ENCODE results near the gene PAPLN. TPM values are rescaled to one million over a fixed set of nuclear protein-coding genes. Genes with fewer than 3 reads are reported as not detected.

The PAPLN gene
- total RNA-seq, 2 donors from 2014 or later: not detected

- no peak for DNase-seq
- Mint-ChIP-seq H3K27me3 (peaks cover 68% of the 10 kb centered on the region), H3K4me1 (peaks cover 25% of the 10 kb centered on the region), H3K36me3 (ENCODE audit: low read depth) (peaks cover 4% of the 10 kb centered on the region), H3K4me3 (no peak overlapping the region), H3K27ac (no peak overlapping the region)
- ATAC-seq: no peak
- no peaks in the 10 kb centered on the region for H3K9me3 ChIP-seq (ENCODE audit: control insufficient read depth, low read length, poor library complexity, severe bottlenecking)
Measured at GRCh38 chr14:73243748-73244147, 6.4 kb downstream of the PAPLN start.

- DNase-seq (no peak), ATAC-seq (no peak)
- Mint-ChIP-seq H3K27me3 (peaks cover 59% of the 10 kb centered on the region), H3K27ac (no peak overlapping the region), H3K4me3 (peak overlapping the region; percentile 45), H3K36me3 (ENCODE audit: low read depth) (peaks cover 4% of the 10 kb centered on the region), H3K4me1 (peaks cover 24% of the 10 kb centered on the region)
- no peaks in the 10 kb centered on the region for H3K9me3 ChIP-seq (ENCODE audit: control insufficient read depth, low read length, poor library complexity, severe bottlenecking)
Measured at GRCh38 chr14:73244541-73245290, 7.4 kb downstream of the PAPLN start.

- Mint-ChIP-seq H3K4me3 (peak overlapping the region; percentile 78), H3K36me3 (ENCODE audit: low read depth) (peaks cover 4% of the 10 kb centered on the region), H3K4me1 (peaks cover 24% of the 10 kb centered on the region), H3K27ac (no peak overlapping the region), H3K27me3 (peaks cover 50% of the 10 kb centered on the region)
- ATAC-seq (peak; percentile 83), DNase-seq (peak in 1 of 3 donors; percentile 18)
- no peaks in the 10 kb centered on the region for H3K9me3 ChIP-seq (ENCODE audit: control insufficient read depth, low read length, poor library complexity, severe bottlenecking)
Measured at GRCh38 chr14:73245480-73246325, 8.4 kb downstream of the PAPLN start.

GRCh38 chr14:73246387-73247150, 9.3 kb downstream of the PAPLN start:
- H3K4me3 Mint-ChIP-seq: peak overlapping the region; percentile 78
- ATAC-seq (no peak), DNase-seq (peak in 1 of 3 donors; percentile 2)
- H3K27me3 Mint-ChIP-seq: peaks cover 42% of the 10 kb centered on the region
- H3K4me1 Mint-ChIP-seq: peaks cover 24% of the 10 kb centered on the region
- no peaks in the 10 kb centered on the region for H3K9me3 ChIP-seq (ENCODE audit: control insufficient read depth, low read length, poor library complexity, severe bottlenecking)
- H3K27ac Mint-ChIP-seq: no peak overlapping the region
- H3K36me3 Mint-ChIP-seq (ENCODE audit: low read depth): peaks cover 3% of the 10 kb centered on the region

DNA sequence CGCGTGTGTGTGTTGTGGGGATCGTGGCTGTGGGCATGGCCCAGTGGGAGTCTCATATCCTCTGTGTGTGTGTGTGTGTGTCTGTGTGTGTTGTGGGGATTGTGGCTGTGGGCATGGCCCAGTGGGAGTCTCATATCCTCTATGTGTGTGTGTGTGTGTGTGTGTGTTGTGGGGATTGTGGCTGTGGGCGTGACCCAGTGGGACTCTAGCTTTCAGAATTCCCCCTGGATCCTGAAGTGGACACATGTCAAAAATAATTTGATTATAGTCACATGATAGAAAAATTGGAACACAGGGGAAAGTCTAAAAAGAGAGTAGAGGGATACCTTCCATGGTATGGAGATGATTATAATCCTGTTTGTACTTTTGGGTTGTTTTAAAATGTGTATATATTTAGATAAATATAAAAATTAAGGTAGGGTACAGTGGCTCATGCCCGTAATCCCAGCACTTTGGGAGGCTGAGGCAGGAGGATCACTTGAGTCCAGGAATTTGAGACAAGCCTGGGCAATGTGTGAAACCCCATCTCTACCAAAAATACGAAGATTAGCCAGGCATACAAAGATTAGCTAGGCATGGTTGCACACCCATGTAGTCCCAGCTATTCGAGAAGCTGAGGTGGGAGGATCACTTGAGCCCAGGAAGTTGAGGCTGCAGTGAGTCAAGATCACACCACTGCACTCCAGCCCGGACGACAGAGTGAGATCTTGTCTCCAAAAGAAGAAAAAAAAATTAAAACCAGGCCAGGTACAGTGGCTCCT, 11.0 kb downstream of the PAPLN start:
- Mint-ChIP-seq H3K4me1 (peaks cover 18% of the 10 kb centered on the region), H3K27ac (peak overlapping the region; percentile 19), H3K36me3 (ENCODE audit: low read depth) (no peaks in the 10 kb centered on the region), H3K27me3 (peaks cover 25% of the 10 kb centered on the region), H3K4me3 (no peak overlapping the region)
- H3K9me3 ChIP-seq (ENCODE audit: control insufficient read depth, low read length, poor library complexity, severe bottlenecking): no peaks in the 10 kb centered on the region
- DNase-seq (no peak), ATAC-seq (no peak)

DNA sequence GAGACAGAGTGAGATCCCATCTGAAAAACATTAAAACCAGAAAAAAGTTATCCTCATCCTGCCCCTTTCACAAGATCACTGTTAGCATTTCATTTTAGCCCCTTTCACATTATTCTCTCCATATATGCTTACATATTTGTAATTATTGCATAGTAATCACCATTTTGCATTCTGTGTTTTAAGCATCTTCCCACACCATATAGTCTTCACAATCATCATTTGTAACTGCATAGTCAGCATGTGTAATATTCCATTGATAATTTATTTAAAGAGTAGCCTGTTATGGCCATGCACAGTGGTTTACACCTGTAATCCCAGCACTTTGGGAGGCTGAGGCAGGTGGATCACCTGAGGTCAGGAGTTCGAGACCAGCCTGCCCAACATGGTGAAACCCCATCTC, 11.8 kb downstream of the PAPLN start:
- Mint-ChIP-seq H3K27ac (no peak overlapping the region), H3K4me1 (peaks cover 15% of the 10 kb centered on the region), H3K4me3 (no peak overlapping the region)

GRCh38 chr14:73249564-73250316, 12.4 kb downstream of the PAPLN start:
- Mint-ChIP-seq H3K27ac (no peak overlapping the region), H3K27me3 (peaks cover 10% of the 10 kb centered on the region), H3K4me1 (peaks cover 15% of the 10 kb centered on the region), H3K4me3 (no peak overlapping the region), H3K36me3 (ENCODE audit: low read depth) (no peaks in the 10 kb centered on the region)
- DNase-seq: no peak
- H3K9me3 ChIP-seq (ENCODE audit: control insufficient read depth, low read length, poor library complexity, severe bottlenecking): no peaks in the 10 kb centered on the region
- no peak for ATAC-seq

More for the DNA sequence above, 11.8 kb downstream of the PAPLN start:
- no peaks in the 10 kb centered on the region for H3K9me3 ChIP-seq (ENCODE audit: control insufficient read depth, low read length, poor library complexity, severe bottlenecking)
- DNase-seq: no peak
- ATAC-seq: no peak
- H3K36me3 Mint-ChIP-seq (ENCODE audit: low read depth): no peaks in the 10 kb centered on the region
- peaks cover 17% of the 10 kb centered on the region for H3K27me3 Mint-ChIP-seq

DNA sequence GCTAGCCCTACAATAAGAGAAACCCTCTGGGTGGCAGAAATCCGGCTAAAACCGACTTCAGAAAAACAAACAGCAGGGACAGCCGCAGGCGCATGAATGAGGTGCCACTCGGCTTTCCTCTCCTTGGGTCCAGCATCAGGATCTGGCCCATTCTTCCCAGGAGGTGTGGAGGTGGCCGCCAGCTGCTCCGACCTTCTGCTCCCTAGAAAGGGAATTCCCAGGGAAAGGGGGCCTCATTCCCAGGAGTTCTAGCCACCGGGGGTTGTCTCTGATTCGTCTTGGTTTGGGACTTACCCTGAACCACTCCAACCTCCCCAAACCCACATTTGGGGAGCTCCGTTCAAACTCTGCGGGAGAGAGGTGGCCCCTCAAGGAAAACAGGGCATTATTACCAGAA, 13.0 kb downstream of the PAPLN start:
- H3K27ac Mint-ChIP-seq: no peak overlapping the region
- H3K36me3 Mint-ChIP-seq (ENCODE audit: low read depth): no peaks in the 10 kb centered on the region
- no peaks in the 10 kb centered on the region for H3K9me3 ChIP-seq (ENCODE audit: control insufficient read depth, low read length, poor library complexity, severe bottlenecking)
- peaks cover 18% of the 10 kb centered on the region for H3K4me1 Mint-ChIP-seq
- no peak for ATAC-seq
- H3K4me3 Mint-ChIP-seq: no peak overlapping the region
- peaks cover 7% of the 10 kb centered on the region for H3K27me3 Mint-ChIP-seq
- no peak for DNase-seq

DNA sequence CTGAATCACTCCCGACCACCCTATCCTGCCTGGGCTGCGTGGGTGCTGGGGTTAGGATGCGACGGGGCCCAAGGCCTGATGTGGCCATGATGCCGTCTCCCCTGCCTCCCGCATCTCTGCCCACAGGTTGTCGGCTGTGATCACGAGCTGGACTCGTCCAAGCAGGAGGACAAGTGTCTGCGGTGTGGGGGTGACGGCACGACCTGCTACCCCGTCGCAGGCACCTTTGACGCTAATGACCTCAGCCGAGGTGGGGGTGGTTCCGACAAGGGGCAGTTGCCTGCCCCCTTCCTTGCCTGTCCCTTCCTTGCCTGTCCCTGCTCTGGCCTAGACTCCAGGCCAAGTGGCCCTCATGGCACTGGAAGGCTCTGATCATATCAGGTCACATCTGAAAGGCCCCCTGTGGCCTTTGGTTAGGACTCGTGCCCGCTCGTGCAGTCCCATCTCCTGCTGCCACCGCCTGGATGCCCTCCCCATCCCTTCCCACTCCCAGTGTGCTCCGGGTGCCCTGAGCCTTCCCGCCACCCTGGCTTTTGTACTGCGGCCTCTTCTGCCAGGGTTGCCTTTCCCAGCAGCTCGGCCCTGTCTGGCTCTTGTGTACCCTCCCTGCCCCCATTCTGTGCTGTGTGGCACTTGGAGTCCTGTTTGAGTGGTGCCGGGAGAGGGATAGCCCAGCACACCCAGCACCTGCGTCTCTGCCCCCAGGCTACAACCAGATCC, 13.6 kb downstream of the PAPLN start:
- no peaks in the 10 kb centered on the region for H3K36me3 Mint-ChIP-seq (ENCODE audit: low read depth)
- peaks cover 19% of the 10 kb centered on the region for H3K4me1 Mint-ChIP-seq
- no peak overlapping the region for H3K27ac Mint-ChIP-seq

GRCh38 chr14:73251516-73252215, 14.4 kb downstream of the PAPLN start:
- Mint-ChIP-seq H3K4me1 (peaks cover 15% of the 10 kb centered on the region), H3K36me3 (ENCODE audit: low read depth) (no peaks in the 10 kb centered on the region)
- ATAC-seq: no peak

More for the DNA sequence above, 13.6 kb downstream of the PAPLN start:
- Mint-ChIP-seq H3K4me3 (no peak overlapping the region), H3K27me3 (peaks cover 7% of the 10 kb centered on the region)
- ATAC-seq: no peak
- DNase-seq: peak in 1 of 3 donors; percentile 8
- H3K9me3 ChIP-seq (ENCODE audit: control insufficient read depth, low read length, poor library complexity, severe bottlenecking): no peaks in the 10 kb centered on the region

More at GRCh38 chr14:73251516-73252215, 14.4 kb downstream of the PAPLN start:
- Mint-ChIP-seq H3K27ac (no peak overlapping the region), H3K27me3 (peaks cover 3% of the 10 kb centered on the region), H3K4me3 (no peak overlapping the region)
- DNase-seq: peak in 1 of 3 donors; percentile 2
- no peaks in the 10 kb centered on the region for H3K9me3 ChIP-seq (ENCODE audit: control insufficient read depth, low read length, poor library complexity, severe bottlenecking)
